HEK293T (cell line): ENCODE measurements around the gene ITFG1.

ENCODE experiments used
- BHLHE40 ChIP-seq: fragments of 450-650 bp; IDR thresholded peaks from 2 replicates; pipeline ENCODE4 v1.6.1; 2016; ENCODE audit warnings: mild to moderate bottlenecking, moderate library complexity, borderline replicate concordance
- FOXA1 ChIP-seq: fragments of 450-650 bp; IDR thresholded peaks from 2 replicates; pipeline ENCODE4 v1.6.1; 2016; ENCODE audit warnings: mild to moderate bottlenecking
- FOXM1 ChIP-seq: fragments of 450-650 bp; IDR thresholded peaks from 2 replicates; pipeline ENCODE4 v1.6.1; 2017; ENCODE audit warnings: mild to moderate bottlenecking, borderline replicate concordance
- SP1 ChIP-seq: fragments of 450-650 bp; IDR thresholded peaks from 2 replicates; pipeline ENCODE4 v1.6.1; 2017
- TARDBP ChIP-seq: fragments of 450-650 bp; IDR thresholded peaks from 2 replicates; pipeline ENCODE4 v1.6.1; 2016

GRCh38 chr16:47363761-47364160 is 97.1 kb downstream of the ITFG1 start:
- TF ChIP-seq BHLHE40 (no peak), FOXM1 (no peak), TARDBP (no peak), SP1 (no peak), FOXA1 (no peak)
